OCI-LY7 (cell line): ENCODE results near the gene ADAM22. TPM values are rescaled to one million over a fixed set of nuclear protein-coding genes. Genes with fewer than 3 reads are reported as not detected.

ENCODE experiments used
- BruUV-seq: library from RNA; stranded (reverse); fragments of 400-500 nt; replicated peaks from 2 replicates; lab custom pipeline; 2021; lab: Mats Ljungman, UMichigan
- CTCF ChIA-PET: fragments of 300-600 bp; sonication (Branson Sonifier 250); formaldehyde crosslinking; loops from one replicate; lab custom pipeline; 2022; ENCODE audit warnings: antibody characterized with exemption; ENCODE audit not compliant: unreplicated experiment; lab: Charles Lee
- POLR2A ChIA-PET: fragments of 300-600 bp; sonication (Branson Sonifier 250); formaldehyde crosslinking; loops from one replicate; lab custom pipeline; 2022; ENCODE audit warnings: antibody characterized with exemption; lab: Charles Lee
- DNase-seq: peaks from one replicate; pipeline ENCODE4 v3.0.0-alpha.2; 2015; ENCODE audit warnings: low spot score
- H2AFZ ChIP-seq: fragments of 200-600 bp; sonication (generic), shearing (Covaris generic); 2 replicates; pipeline ENCODE4 v1.6.1; 2014; ENCODE audit warnings: mild to moderate bottlenecking, antibody characterized with exemption, low read length, moderate library complexity
- H3K27ac ChIP-seq: fragments of 200-600 bp; sonication (generic); 2 replicates; pipeline ENCODE4 v1.5.1; 2014; ENCODE audit warnings: mixed run types, low read depth, mild to moderate bottlenecking, moderate library complexity, low read length, inconsistent platforms; ENCODE audit not compliant: poor library complexity, severe bottlenecking
- H3K36me3 ChIP-seq: fragments of 200-600 bp; sonication (generic); 2 replicates; pipeline ENCODE4 v1.6.1; 2014; ENCODE audit warnings: mild to moderate bottlenecking, antibody characterized with exemption, low read length, moderate library complexity, mixed read lengths; ENCODE audit not compliant: insufficient read depth
- H3K4me1 ChIP-seq: fragments of 200-600 bp; sonication (generic); 2 replicates; pipeline ENCODE4 v1.5.1; 2014; ENCODE audit warnings: mild to moderate bottlenecking, low read length; ENCODE audit not compliant: insufficient read depth, poor library complexity, severe bottlenecking
- H3K4me2 ChIP-seq: fragments of 200-600 bp; sonication (generic); 2 replicates; pipeline ENCODE4 v1.6.1; 2014; ENCODE audit warnings: mild to moderate bottlenecking, low read length
- H3K4me3 ChIP-seq: fragments of 200-600 bp; sonication (generic); 2 replicates; pipeline ENCODE4 v1.5.1; 2014; ENCODE audit warnings: mild to moderate bottlenecking, low read depth, low read length; ENCODE audit not compliant: poor library complexity, severe bottlenecking
- H3K79me2 ChIP-seq: fragments of 200-600 bp; sonication (generic); 2 replicates; pipeline ENCODE4 v1.6.1; 2016; ENCODE audit warnings: low read depth, mild to moderate bottlenecking, low read length, moderate library complexity, mixed read lengths; ENCODE audit not compliant: insufficient read depth
- H3K9me2 ChIP-seq: fragments of 200-600 bp; sonication (generic); 2 replicates; pipeline ENCODE4 v1.6.1; 2016; ENCODE audit warnings: mild to moderate bottlenecking, low read length, mixed read lengths; ENCODE audit not compliant: insufficient read depth
- H3K9me3 ChIP-seq: fragments of 200-600 bp; sonication (generic); 2 replicates; pipeline ENCODE4 v1.6.1; 2014; ENCODE audit warnings: mild to moderate bottlenecking, mixed run types, low read length, mixed read lengths
- H4K20me1 ChIP-seq: fragments of 200-600 bp; sonication (generic); 2 replicates; pipeline ENCODE4 v1.6.1; 2014; ENCODE audit warnings: mild to moderate bottlenecking, antibody characterized with exemption, low read length, moderate library complexity, mixed read lengths; ENCODE audit not compliant: insufficient read depth
- CTCF ChIP-seq: fragments of 200-600 bp; sonication (generic); conservative IDR thresholded peaks from 2 replicates; pipeline ENCODE4 v1.5.1; 2014; ENCODE audit warnings: mild to moderate bottlenecking, antibody characterized with exemption, low read length, moderate library complexity, mixed read lengths
- EZH2phosphoT487 ChIP-seq: fragments of 200-600 bp; sonication (generic); IDR thresholded peaks from 2 replicates; pipeline ENCODE4 v1.6.1; 2018; ENCODE audit warnings: low read depth, borderline replicate concordance, mild to moderate bottlenecking, mixed run types, antibody characterized with exemption, low read length, moderate library complexity, mixed read lengths
- intact Hi-C: fragments of 100-400 bp; cut with micrococcal nuclease; formaldehyde crosslinking; loops from one replicate; pipeline ENCODE4 v1.10.0; 2022; ENCODE audit not compliant: unreplicated experiment
- total RNA-seq, 2 experiments: library from RNA; depleted of rRNA in 1 of 2; stranded (reverse); fragments of >200 nt in 1 of 2; shearing (Covaris generic) in 1 of 2; gene quantifications; 2 replicates each; pipeline ENCODE4 v1.2.3, GENCODE V29; 2014 to 2022

The ADAM22 gene
- total RNA-seq, 2 experiments from 2014 or later, result 12.0 to 13.6 TPM

- no TSS peak for BruUV-seq
- TF ChIP-seq EZH2phosphoT487 (no peak), CTCF (no peak)
- Histone ChIP-seq H3K4me2 (no peak overlapping the region), H3K79me2 (peaks cover 15% of the 10 kb centered on the region; the same call in 1 of the 2 replicates), H3K36me3 (no peaks in the 10 kb centered on the region), H3K4me3 (no peak overlapping the region), H3K4me1 (peaks cover 9% of the 10 kb centered on the region), H2AFZ (no peak overlapping the region), H4K20me1 (peaks cover 3% of the 10 kb centered on the region; the same call in 1 of the 2 replicates), H3K9me3 (no peaks in the 10 kb centered on the region), H3K9me2 (no peaks in the 10 kb centered on the region), H3K27ac (no peak overlapping the region)
- POLR2A ChIA-PET, result no interaction called here
- CTCF ChIA-PET, result no interaction called here
- intact Hi-C loops, result no loop called here
- no peak for DNase-seq
Measured at GRCh38 chr7:88223265-88223664, 289.2 kb downstream of the ADAM22 start.

GRCh38 chr7:88224601-88225275 is 290.7 kb downstream of the ADAM22 start:
- no peak for DNase-seq
- H3K9me3 ChIP-seq, result no peaks in the 10 kb centered on the region
- BruUV-seq, result no TSS peak
- H3K27ac ChIP-seq, result no peak overlapping the region
- CTCF ChIA-PET, result no interaction called here
- no peaks in the 10 kb centered on the region for H3K36me3 ChIP-seq
- no peaks in the 10 kb centered on the region for H4K20me1 ChIP-seq
- no peaks in the 10 kb centered on the region for H3K9me2 ChIP-seq
- intact Hi-C loops, result no loop called here
- H3K4me1 ChIP-seq, result peaks cover 6% of the 10 kb centered on the region
- no peak overlapping the region for H3K4me2 ChIP-seq
- no peak for TF ChIP-seq CTCF
- POLR2A ChIA-PET, result interaction anchor here (0.7 to 1.3 kb wide), 3 partner anchors 13 to 78 kb away, joined by 3 to 4 read pairs (median 3); no protein-coding TSS in a partner anchor
- H2AFZ ChIP-seq, result no peak overlapping the region
- no peaks in the 10 kb centered on the region; the same call in 1 of the 2 replicates for H3K79me2 ChIP-seq
- no peak overlapping the region for H3K4me3 ChIP-seq

- BruUV-seq, result no TSS peak
- ChIA-PET POLR2A (interaction anchor here (0.6 to 1.3 kb wide), 2 partner anchors 8 to 798 kb away, joined by 3 read pairs; no protein-coding TSS in a partner anchor), CTCF (no interaction called here)
- no peak overlapping the region for H2AFZ ChIP-seq
- intact Hi-C loops, result no loop called here
- no peak overlapping the region for H3K4me3 ChIP-seq
- TF ChIP-seq EZH2phosphoT487, result no peak
- no peak for TF ChIP-seq CTCF
- no peak overlapping the region for H3K4me2 ChIP-seq
- no peaks in the 10 kb centered on the region for H3K4me1 ChIP-seq
- no peak overlapping the region for H3K27ac ChIP-seq
- no peaks in the 10 kb centered on the region for H3K9me2 ChIP-seq
- H3K79me2 ChIP-seq, result no peaks in the 10 kb centered on the region
- no peaks in the 10 kb centered on the region for H3K36me3 ChIP-seq
- H4K20me1 ChIP-seq, result no peaks in the 10 kb centered on the region
- no peak for DNase-seq
- no peaks in the 10 kb centered on the region for H3K9me3 ChIP-seq
Measured at GRCh38 chr7:88226201-88226600, 292.1 kb downstream of the ADAM22 start.
